HG02571 (cell line): Measurements from ENCODE around the gene CLMP.

Experiments
- ATAC-seq: cut with Tn5 transposase; IDR thresholded peaks from one replicate; pipeline ENCODE4 v1.9.1; 2021; ENCODE audit warnings: mild to moderate bottlenecking, moderate library complexity; ENCODE audit not compliant: unreplicated experiment

Gene CLMP

GRCh38 chr11:123193742-123194141, 1.3 kb downstream of the CLMP start:
- ATAC-seq = no peak

GRCh38 chr11:123191939-123192338, 3.1 kb downstream of the CLMP start:
- no peak for ATAC-seq

GRCh38 chr11:123190518-123190917, 4.5 kb downstream of the CLMP start:
- ATAC-seq = no peak

- ATAC-seq = no peak
These were observed 6.4 kb downstream of the CLMP start for GRCh38 chr11:123188508-123189165.

- ATAC-seq = no peak
These were observed 7.2 kb downstream of the CLMP start for GRCh38 chr11:123187665-123188507.

- ATAC-seq = no peak
These were observed 7.8 kb downstream of the CLMP start for GRCh38 chr11:123187248-123187647.

- no peak for ATAC-seq
These were observed 8.8 kb downstream of the CLMP start for GRCh38 chr11:123186286-123186685.

- no peak for ATAC-seq
These were observed 9.7 kb downstream of the CLMP start for GRCh38 chr11:123185326-123185725.

- no peak for ATAC-seq
These were observed 10.5 kb downstream of the CLMP start for GRCh38 chr11:123184531-123184930.

- ATAC-seq = no peak
These were observed 11.5 kb downstream of the CLMP start for GRCh38 chr11:123183391-123184099.

GRCh38 chr11:123181767-123182500, 13.1 kb downstream of the CLMP start:
- ATAC-seq = no peak

GRCh38 chr11:123181075-123181474, 14.0 kb downstream of the CLMP start:
- no peak for ATAC-seq

- ATAC-seq = no peak
These were observed 14.5 kb downstream of the CLMP start for GRCh38 chr11:123180574-123180973.

GRCh38 chr11:123180166-123180565, 14.9 kb downstream of the CLMP start:
- no peak for ATAC-seq

GRCh38 chr11:123179586-123179985, 15.5 kb downstream of the CLMP start:
- ATAC-seq = no peak

GRCh38 chr11:123178186-123178585, 16.9 kb downstream of the CLMP start:
- no peak for ATAC-seq

- ATAC-seq = no peak
These were observed 18.3 kb downstream of the CLMP start for GRCh38 chr11:123176785-123177184.

- ATAC-seq = no peak
These were observed 20.6 kb downstream of the CLMP start for GRCh38 chr11:123174196-123175183.

GRCh38 chr11:123173856-123174186, 21.2 kb downstream of the CLMP start:
- ATAC-seq = no peak
